ENCODE measurements around the gene GDF10. TPM values are rescaled to one million over a fixed set of nuclear protein-coding genes. Genes with fewer than 3 reads are reported as not detected.
A peak's percentile ranks its signal among the peaks of the same experiment; 100 is the strongest.

Gene GDF10
- total and polyA plus RNA-seq, 10 of the 15 experiments (the other 5 are each of a cell fraction or from before 2014, with no cell fraction given), result not detected

- TF ChIP-seq PBX3 (IDR thresholded peaks at IDR 0.05; ENCODE audit: insufficient replicate concordance, low read depth, low read length) (no peak), ATF7 (IDR thresholded peaks at IDR 0.05; ENCODE audit: low read depth) (0 out of 2 replicates have a peak, but pooled peaks have one; percentile 31), RELA (IDR thresholded peaks at IDR 0.05; ENCODE audit: borderline replicate concordance, partially characterized antibody) (no peak), PML (IDR thresholded peaks at IDR 0.05; ENCODE audit: low read length) (no peak), FOXM1 (IDR thresholded peaks at IDR 0.05; ENCODE audit: low read depth, low read length) (no peak), RFX5 (IDR thresholded peaks at IDR 0.05; ENCODE audit: low read depth, low read length) (no peak), BHLHE40 (IDR thresholded peaks at IDR 0.05; ENCODE audit: borderline replicate concordance in 1 of 2, low read depth in 2 of 2, low read length in 1 of 2) (no peak), ASH2L (IDR thresholded peaks at IDR 0.05; ENCODE audit: borderline replicate concordance, low read depth) (no peak), NBN (IDR thresholded peaks at IDR 0.05) (no peak), NR2F1 (conservative IDR thresholded peaks at IDR 0.05) (no peak), SPI1 (IDR thresholded peaks at IDR 0.05; ENCODE audit: borderline replicate concordance, insufficient read depth, low read depth, low read length) (no peak), SMARCA5 (IDR thresholded peaks at IDR 0.05) (no peak), YBX1 (IDR thresholded peaks at IDR 0.05) (no peak), EZH2 (IDR thresholded peaks at IDR 0.05; ENCODE audit: borderline replicate concordance, control insufficient read depth, low read depth, low read length) (no peak)
- TF ChIP-seq, protein P1, sequence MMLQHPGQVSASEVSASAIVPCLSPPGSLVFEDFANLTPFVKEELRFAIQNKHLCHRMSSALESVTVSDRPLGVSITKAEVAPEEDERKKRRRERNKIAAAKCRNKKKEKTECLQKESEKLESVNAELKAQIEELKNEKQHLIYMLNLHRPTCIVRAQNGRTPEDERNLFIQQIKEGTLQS (IDR thresholded peaks at IDR 0.05; ENCODE audit: borderline replicate concordance, extremely low read depth, low read depth, low read length), result no peak
- TF ChIP-seq, protein P2, sequence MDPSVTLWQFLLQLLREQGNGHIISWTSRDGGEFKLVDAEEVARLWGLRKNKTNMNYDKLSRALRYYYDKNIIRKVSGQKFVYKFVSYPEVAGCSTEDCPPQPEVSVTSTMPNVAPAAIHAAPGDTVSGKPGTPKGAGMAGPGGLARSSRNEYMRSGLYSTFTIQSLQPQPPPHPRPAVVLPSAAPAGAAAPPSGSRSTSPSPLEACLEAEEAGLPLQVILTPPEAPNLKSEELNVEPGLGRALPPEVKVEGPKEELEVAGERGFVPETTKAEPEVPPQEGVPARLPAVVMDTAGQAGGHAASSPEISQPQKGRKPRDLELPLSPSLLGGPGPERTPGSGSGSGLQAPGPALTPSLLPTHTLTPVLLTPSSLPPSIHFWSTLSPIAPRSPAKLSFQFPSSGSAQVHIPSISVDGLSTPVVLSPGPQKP (IDR thresholded peaks at IDR 0.05; ENCODE audit: low read depth, low read length), result no peak
Observed at GRCh38 chr10:47340608-47341170, 40.7 kb downstream of the GDF10 start (continued).
